CD14-positive monocyte (primary cell): ENCODE measurements around the gene MED31. TPM values are rescaled to one million over a fixed set of nuclear protein-coding genes. Genes with fewer than 3 reads are reported as not detected.

Experiments used
- DNase-seq, 3 donors: peaks; one replicate each; pipeline ENCODE4 v3.0.0-alpha.2; 2011 to 2022
- H2AFZ ChIP-seq: 2 replicates; pipeline ENCODE4 v1.6.0; 2012; ENCODE audit warnings: mild to moderate bottlenecking, low read depth, low read length, inconsistent platforms; ENCODE audit not compliant: insufficient read depth, poor library complexity, severe bottlenecking
- H3K27ac ChIP-seq, 2 donors: 1 replicate in 1 of 2; 2 replicates in 1 of 2; pipeline ENCODE4 v1.5.1; 2012 to 2013; ENCODE audit warnings: low read length in 2 of 2, control low read depth in 1 of 2, inconsistent platforms in 1 of 2, low read depth in 1 of 2, mild to moderate bottlenecking in 1 of 2
- H3K27me3 ChIP-seq, 2 donors: one replicate each; pipeline versions ENCODE4 v1.6.0 to v1.6.1; 2011 to 2013; ENCODE audit warnings: low read length in 2 of 2; ENCODE audit not compliant: control insufficient read depth in 2 of 2, insufficient read depth in 2 of 2
- H3K36me3 ChIP-seq, 2 donors: replicated peaks in 1 of 2; 1 replicate in 1 of 2; 2 replicates in 1 of 2; pipeline versions ENCODE4 v1.5.1 to v1.6.1; 2012 to 2013; ENCODE audit warnings: low read length in 2 of 2, control low read depth in 1 of 2, inconsistent platforms in 1 of 2, mild to moderate bottlenecking in 1 of 2; ENCODE audit not compliant: insufficient read depth in 2 of 2, control insufficient read depth in 1 of 2
- H3K4me1 ChIP-seq, 2 donors: 1 replicate in 1 of 2; 2 replicates in 1 of 2; pipeline versions ENCODE4 v1.5.1 to v1.6.1; 2012 to 2013; ENCODE audit warnings: low read length in 2 of 2, control low read depth in 1 of 2, inconsistent platforms in 1 of 2, mild to moderate bottlenecking in 1 of 2, moderate library complexity in 1 of 2; ENCODE audit not compliant: insufficient read depth in 2 of 2, control insufficient read depth in 1 of 2
- H3K4me2 ChIP-seq: replicated peaks from 2 replicates; pipeline ENCODE3; 2012; ENCODE audit warnings: low read length, moderate library complexity, mild to moderate bottlenecking; ENCODE audit not compliant: poor library complexity, severe bottlenecking; ENCODE audit errors: extremely low read depth
- H3K4me3 ChIP-seq, 3 experiments: fragments of 200-600 bp in 1 of 3; sonication (generic) in 1 of 3; replicated peaks in 1 of 3; 1 replicate in 2 of 3; 2 replicates in 1 of 3; pipeline ENCODE4 v1.5.1; 2011 to 2013; ENCODE audit warnings: low read length in 3 of 3, mild to moderate bottlenecking in 3 of 3, control low read depth in 2 of 3, low read depth in 2 of 3, inconsistent platforms in 1 of 3, moderate library complexity in 1 of 3
- H3K79me2 ChIP-seq: 2 replicates; pipeline ENCODE4 v1.6.0; 2012; ENCODE audit warnings: mild to moderate bottlenecking, control low read depth, inconsistent platforms, low read length, moderate library complexity; ENCODE audit not compliant: insufficient read depth
- H3K9ac ChIP-seq: 2 replicates; pipeline ENCODE4 v1.6.0; 2017; ENCODE audit warnings: low read length, mild to moderate bottlenecking; ENCODE audit not compliant: insufficient read depth, poor library complexity, severe bottlenecking
- H3K9me3 ChIP-seq, 2 donors: replicated peaks in 1 of 2; 1 replicate in 1 of 2; 2 replicates in 1 of 2; pipeline versions ENCODE4 v1.5.1 to v1.6.1; 2012 to 2013; ENCODE audit warnings: low read length in 2 of 2, control low read depth in 1 of 2; ENCODE audit not compliant: control insufficient read depth in 1 of 2, insufficient read depth in 1 of 2
- H4K20me1 ChIP-seq: 2 replicates; pipeline ENCODE4 v1.6.0; 2012; ENCODE audit warnings: mild to moderate bottlenecking, low read length, control low read depth, moderate library complexity; ENCODE audit not compliant: insufficient read depth
- H3K27ac Mint-ChIP-seq, 7 donors: one replicate each; pipeline ENCODE4 v1.8.0; 2020; ENCODE audit warnings: mild to moderate bottlenecking in 7 of 7, mixed read lengths in 7 of 7, moderate library complexity in 6 of 7, inconsistent platforms in 2 of 7
- H3K27me3 Mint-ChIP-seq, 3 donors: one replicate each; pipeline ENCODE4 v1.8.0; 2021 to 2022; ENCODE audit warnings: low read depth in 3 of 3, mild to moderate bottlenecking in 3 of 3, mixed read lengths in 3 of 3, moderate library complexity in 3 of 3, inconsistent platforms in 1 of 3
- H3K36me3 Mint-ChIP-seq, 2 donors: one replicate each; pipeline ENCODE4 v1.8.0; 2020; ENCODE audit warnings: mixed read lengths in 2 of 2, inconsistent platforms in 1 of 2, mild to moderate bottlenecking in 1 of 2
- H3K4me1 Mint-ChIP-seq: one replicate; pipeline ENCODE4 v1.8.0; 2020; ENCODE audit warnings: mild to moderate bottlenecking, mixed read lengths
- H3K4me3 Mint-ChIP-seq, 2 donors: one replicate each; pipeline ENCODE4 v1.8.0; 2020; ENCODE audit warnings: mild to moderate bottlenecking in 2 of 2, mixed read lengths in 2 of 2, moderate library complexity in 1 of 2
- H3K9me3 Mint-ChIP-seq, 7 donors: one replicate each; pipeline ENCODE4 v1.8.0; 2020 to 2022; ENCODE audit warnings: mixed read lengths in 7 of 7, mild to moderate bottlenecking in 6 of 7, moderate library complexity in 6 of 7, inconsistent platforms in 2 of 7
- CTCF ChIP-seq: fragments of 200-600 bp; IDR thresholded peaks from one replicate; pipeline ENCODE4 v1.8.0; 2022; ENCODE audit warnings: antibody characterized with exemption, mild to moderate bottlenecking
- WGBS: methylation state at CpG from one replicate; pipeline ENCODE4 v1.1.5; 2013; ENCODE audit warnings: missing lambda C conversion rate; ENCODE audit not compliant: insufficient coverage; 5-methylcytosine and 5-hydroxymethylcytosine counted together
- intact Hi-C, 2 donors: fragments of 100-400 bp; cut with micrococcal nuclease; formaldehyde crosslinking; loops; one replicate each; pipeline versions ENCODE4 v1.15.0 to v1.15.1; 2023
- polyA plus RNA-seq, 3 donors: library from polyadenylated mRNA; depleted of rRNA in 1 of 3; unstranded in 2 of 3; stranded (reverse) in 1 of 3; fragments of 300-500 nt in 2 of 3; fragments of >200 nt in 1 of 3; fragmentation: Illumina TruSeq in 2 of 3; gene quantifications; 1 replicate in 2 of 3; 2 replicates in 1 of 3; pipeline ENCODE4 v1.2.3, GENCODE V29; 2012 to 2021

The MED31 gene
- polyA plus RNA-seq, 3 donors, result 6.8 to 38.2 (median 33.6) TPM

GRCh38 chr17:6676802-6677157 lies 25.4 kb upstream of the MED31 start:
- DNase-seq, result no peak
- peaks cover 7 to 34% of the 10 kb centered on the region in 2 donors for H3K27me3 ChIP-seq
- no peaks in the 10 kb centered on the region for H3K79me2 ChIP-seq
- no peaks in the 10 kb centered on the region for H4K20me1 ChIP-seq
- WGBS, result 76% methylated on average over 6 of the region's 6 CpGs
- H3K4me3 ChIP-seq, result no peak overlapping the region
- H3K36me3 ChIP-seq, result no peaks in the 10 kb centered on the region
- peaks cover 3% of the 10 kb centered on the region for H3K4me1 Mint-ChIP-seq
- no peak for TF ChIP-seq CTCF
- H3K4me1 ChIP-seq, result no peaks in the 10 kb centered on the region
- no peak overlapping the region for H3K27ac Mint-ChIP-seq
- H3K36me3 Mint-ChIP-seq, result no peaks in the 10 kb centered on the region
- no peak overlapping the region for H3K9ac ChIP-seq
- intact Hi-C loops, result no loop called here
- H3K27me3 Mint-ChIP-seq, result peaks cover 44 to 68% (median 67%) of the 10 kb centered on the region in 3 donors
- no peaks in the 10 kb centered on the region for H3K9me3 Mint-ChIP-seq
- H3K4me3 Mint-ChIP-seq, result peak overlapping the region in 1 of 2 donors; percentile 22
- no peak overlapping the region for H2AFZ ChIP-seq
- H3K4me2 ChIP-seq, result no peak overlapping the region
- no peak overlapping the region for H3K27ac ChIP-seq
- H3K9me3 ChIP-seq, result no peaks in the 10 kb centered on the region

- Mint-ChIP-seq H3K27me3 (peaks cover 37 to 69% (median 58%) of the 10 kb centered on the region in 3 donors), H3K4me1 (peaks cover 3% of the 10 kb centered on the region), H3K4me3 (no peak overlapping the region), H3K36me3 (no peaks in the 10 kb centered on the region), H3K27ac (no peak overlapping the region), H3K9me3 (no peaks in the 10 kb centered on the region)
- Histone ChIP-seq H3K36me3 (no peaks in the 10 kb centered on the region), H3K79me2 (no peaks in the 10 kb centered on the region), H3K9ac (no peak overlapping the region), H3K4me3 (no peak overlapping the region), H3K4me2 (no peak overlapping the region), H4K20me1 (no peaks in the 10 kb centered on the region), H3K27me3 (peaks cover 7 to 34% of the 10 kb centered on the region in 2 donors), H3K9me3 (no peaks in the 10 kb centered on the region), H3K27ac (no peak overlapping the region), H3K4me1 (no peaks in the 10 kb centered on the region), H2AFZ (no peak overlapping the region)
- intact Hi-C loops, result no loop called here
- TF ChIP-seq CTCF, result no peak
- WGBS, result 79% methylated on average over 8 of the region's 11 CpGs
- DNase-seq, result no peak
Measured at GRCh38 chr17:6675201-6675825, 23.9 kb upstream of the MED31 start.
